Measurements from ENCODE around the gene KRT35.

- TF ChIP-seq EZH2 (IDR thresholded peaks at IDR 0.05; ENCODE audit: borderline replicate concordance, low read depth, low read length, severe bottlenecking): no peak
- TF ChIP-seq, protein P1, sequence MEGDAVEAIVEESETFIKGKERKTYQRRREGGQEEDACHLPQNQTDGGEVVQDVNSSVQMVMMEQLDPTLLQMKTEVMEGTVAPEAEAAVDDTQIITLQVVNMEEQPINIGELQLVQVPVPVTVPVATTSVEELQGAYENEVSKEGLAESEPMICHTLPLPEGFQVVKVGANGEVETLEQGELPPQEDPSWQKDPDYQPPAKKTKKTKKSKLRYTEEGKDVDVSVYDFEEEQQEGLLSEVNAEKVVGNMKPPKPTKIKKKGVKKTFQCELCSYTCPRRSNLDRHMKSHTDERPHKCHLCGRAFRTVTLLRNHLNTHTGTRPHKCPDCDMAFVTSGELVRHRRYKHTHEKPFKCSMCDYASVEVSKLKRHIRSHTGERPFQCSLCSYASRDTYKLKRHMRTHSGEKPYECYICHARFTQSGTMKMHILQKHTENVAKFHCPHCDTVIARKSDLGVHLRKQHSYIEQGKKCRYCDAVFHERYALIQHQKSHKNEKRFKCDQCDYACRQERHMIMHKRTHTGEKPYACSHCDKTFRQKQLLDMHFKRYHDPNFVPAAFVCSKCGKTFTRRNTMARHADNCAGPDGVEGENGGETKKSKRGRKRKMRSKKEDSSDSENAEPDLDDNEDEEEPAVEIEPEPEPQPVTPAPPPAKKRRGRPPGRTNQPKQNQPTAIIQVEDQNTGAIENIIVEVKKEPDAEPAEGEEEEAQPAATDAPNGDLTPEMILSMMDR (IDR thresholded peaks at IDR 0.05; ENCODE audit: borderline replicate concordance, extremely low read depth, low read length, poor library complexity, severe bottlenecking): no peak
These were observed 4.3 kb upstream of the KRT35 start for GRCh38 chr17:41484920-41485904.

Measured in DND-41 (cell line).